H9 (cell line): Measurements from ENCODE around the gene ZNF567. TPM values are rescaled to one million over a fixed set of nuclear protein-coding genes. Genes with fewer than 3 reads are reported as not detected.

Experiments used
- DNase-seq: peaks from one replicate; pipeline ENCODE4 v3.0.0-alpha.2; 2017
- H2AFZ ChIP-seq: one replicate; pipeline ENCODE4 v1.6.1; 2013; ENCODE audit warnings: mild to moderate bottlenecking, low read length, control low read depth, moderate library complexity
- H2AK5ac ChIP-seq: 2 replicates; pipeline ENCODE4 v1.6.1; 2013; ENCODE audit warnings: low read length, control low read depth, mixed read lengths; ENCODE audit not compliant: insufficient read length
- H2BK120ac ChIP-seq: one replicate; pipeline ENCODE4 v1.6.1; 2013; ENCODE audit warnings: low read depth, mild to moderate bottlenecking, low read length, control low read depth, inconsistent platforms; ENCODE audit not compliant: poor library complexity, severe bottlenecking
- H2BK12ac ChIP-seq: 2 replicates; pipeline ENCODE4 v1.6.1; 2013; ENCODE audit warnings: low read length, control low read depth, mixed read lengths, low read depth; ENCODE audit not compliant: insufficient read length
- H2BK15ac ChIP-seq: 2 replicates; pipeline ENCODE4 v1.6.1; 2013; ENCODE audit warnings: low read depth, low read length, control low read depth
- H2BK20ac ChIP-seq: one replicate; pipeline ENCODE4 v1.6.1; 2013; ENCODE audit warnings: low read depth, mild to moderate bottlenecking, low read length, control low read depth, inconsistent platforms; ENCODE audit not compliant: poor library complexity, severe bottlenecking
- H2BK5ac ChIP-seq: 2 replicates; pipeline ENCODE4 v1.6.1; 2013; ENCODE audit warnings: low read length, control low read depth, mixed read lengths; ENCODE audit not compliant: insufficient read length
- H3K14ac ChIP-seq: 2 replicates; pipeline ENCODE4 v1.6.1; 2013; ENCODE audit warnings: low read length, control low read depth; ENCODE audit not compliant: insufficient read depth
- H3K18ac ChIP-seq: 2 replicates; pipeline ENCODE4 v1.6.1; 2013; ENCODE audit warnings: low read depth, mild to moderate bottlenecking, mixed read lengths, low read length, control low read depth; ENCODE audit not compliant: insufficient read length
- H3K23ac ChIP-seq: 2 replicates; pipeline ENCODE4 v1.6.1; 2013; ENCODE audit warnings: low read length, control low read depth, mixed read lengths, low read depth; ENCODE audit not compliant: insufficient read length
- H3K23me2 ChIP-seq: 2 replicates; pipeline ENCODE4 v1.6.1; 2013; ENCODE audit warnings: low read depth, mild to moderate bottlenecking, mixed read lengths, low read length, control low read depth; ENCODE audit not compliant: insufficient read length, poor library complexity, severe bottlenecking
- H3K27ac ChIP-seq: 2 replicates; pipeline ENCODE4 v1.5.1; 2013; ENCODE audit warnings: low read length, control low read depth, mixed read lengths, low read depth; ENCODE audit not compliant: insufficient read length
- H3K27me3 ChIP-seq: 2 replicates; pipeline ENCODE4 v1.6.1; 2013; ENCODE audit warnings: low read length, control low read depth, inconsistent platforms; ENCODE audit not compliant: insufficient read depth
- H3K4ac ChIP-seq: 2 replicates; pipeline ENCODE4 v1.6.1; 2013; ENCODE audit warnings: low read depth, mild to moderate bottlenecking, control low read depth, inconsistent platforms, low read length, moderate library complexity
- H3K4me1 ChIP-seq: 2 replicates; pipeline ENCODE4 v1.6.1; 2013; ENCODE audit warnings: low read length, control low read depth, inconsistent platforms; ENCODE audit not compliant: insufficient read depth
- H3K4me2 ChIP-seq: 2 replicates; pipeline ENCODE4 v1.6.1; 2013; ENCODE audit warnings: low read length, control low read depth, mixed read lengths; ENCODE audit not compliant: insufficient read length, insufficient read depth
- H3K56ac ChIP-seq: 2 replicates; pipeline ENCODE4 v1.6.1; 2013; ENCODE audit warnings: low read depth, mild to moderate bottlenecking, mixed read lengths, low read length, control low read depth; ENCODE audit not compliant: insufficient read length
- H3K79me1 ChIP-seq: 2 replicates; pipeline ENCODE4 v1.6.1; 2013; ENCODE audit warnings: low read depth, mild to moderate bottlenecking, moderate library complexity, low read length, control low read depth, inconsistent platforms; ENCODE audit not compliant: insufficient read depth, poor library complexity, severe bottlenecking
- H3K79me2 ChIP-seq: 2 replicates; pipeline ENCODE4 v1.6.1; 2013; ENCODE audit warnings: low read length, control low read depth, inconsistent platforms; ENCODE audit not compliant: insufficient read depth
- H3K9ac ChIP-seq: 2 replicates; pipeline ENCODE4 v1.6.1; 2013; ENCODE audit warnings: low read length, control low read depth, mixed read lengths; ENCODE audit not compliant: insufficient read length; ENCODE audit errors: extremely low read depth
- H3K9me3 ChIP-seq: one replicate; pipeline ENCODE4 v1.6.1; 2013; ENCODE audit warnings: low read depth, low read length, inconsistent platforms; ENCODE audit not compliant: control insufficient read depth
- H3T11ph ChIP-seq: one replicate; pipeline ENCODE4 v1.6.1; 2013; ENCODE audit warnings: mild to moderate bottlenecking, low read length, control low read depth, inconsistent platforms
- H4K20me1 ChIP-seq: one replicate; pipeline ENCODE4 v1.6.1; 2013; ENCODE audit not compliant: control insufficient read depth, insufficient read length, insufficient read depth
- H4K5ac ChIP-seq: 2 replicates; pipeline ENCODE4 v1.6.1; 2013; ENCODE audit warnings: low read depth, mild to moderate bottlenecking, mixed read lengths, low read length, control low read depth; ENCODE audit not compliant: insufficient read length
- H4K8ac ChIP-seq: replicated peaks from 2 replicates; pipeline ENCODE4 v1.6.1; 2013; ENCODE audit warnings: low read length, control low read depth, mixed read lengths, low read depth; ENCODE audit not compliant: insufficient read length
- H4K91ac ChIP-seq: 2 replicates; pipeline ENCODE4 v1.6.1; 2013; ENCODE audit warnings: low read depth, mild to moderate bottlenecking, moderate library complexity, mixed read lengths, low read length, control low read depth; ENCODE audit not compliant: insufficient read length
- H3K27ac Mint-ChIP-seq, 3 experiments: 2 replicates in 2 of 3; 3 replicates in 1 of 3; pipeline ENCODE4 v1.8.0; 2020 to 2021; ENCODE audit warnings: mixed read lengths in 3 of 3, mild to moderate bottlenecking in 1 of 3, moderate library complexity in 1 of 3
- H3K27me3 Mint-ChIP-seq: 2 replicates; pipeline ENCODE4 v1.8.0; 2021; ENCODE audit warnings: low read depth, mild to moderate bottlenecking, moderate library complexity, mixed read lengths
- H3K36me3 Mint-ChIP-seq, 3 experiments: 2 replicates in 2 of 3; 3 replicates in 1 of 3; pipeline ENCODE4 v1.8.0; 2020 to 2021; ENCODE audit warnings: low read depth in 3 of 3, mixed read lengths in 3 of 3; ENCODE audit not compliant: insufficient read depth in 1 of 3
- H3K4me1 Mint-ChIP-seq, 2 experiments: 2 replicates each; pipeline ENCODE4 v1.8.0; 2020; ENCODE audit warnings: mixed read lengths in 2 of 2
- H3K4me3 Mint-ChIP-seq, 2 experiments: 2 replicates in 1 of 2; 3 replicates in 1 of 2; pipeline ENCODE4 v1.8.0; 2020 to 2021; ENCODE audit warnings: mild to moderate bottlenecking in 2 of 2, mixed read lengths in 2 of 2, moderate library complexity in 1 of 2
- H3K9me3 Mint-ChIP-seq, 2 experiments: 2 replicates in 1 of 2; 3 replicates in 1 of 2; pipeline ENCODE4 v1.8.0; 2020; ENCODE audit warnings: mild to moderate bottlenecking in 2 of 2, mixed read lengths in 2 of 2, moderate library complexity in 1 of 2
- CTCF ChIP-seq: fragments of 200-600 bp; sonication (generic); conservative IDR thresholded peaks from 3 replicates; pipeline ENCODE4 v1.8.0; 2021; ENCODE audit warnings: antibody characterized with exemption, mild to moderate bottlenecking
- WGBS: extraction: QIAGEN DNeasy Blood & Tissue Kit; methylation state at CpG from one replicate; pipeline ENCODE4 v1.1.7; 2013; ENCODE audit warnings: missing lambda C conversion rate, low lambda C conversion rate, mixed read lengths; ENCODE audit not compliant: insufficient read length; ENCODE audit errors: extremely low coverage; 5-methylcytosine and 5-hydroxymethylcytosine counted together
- total RNA-seq: library from RNA; stranded (reverse); gene quantifications from 2 replicates; pipeline ENCODE4 v1.2.1, GENCODE V29; 2021

The ZNF567 gene
- total RNA-seq, 1 experiment from 2014 or later, result 16.1 TPM

- H3K4me1 Mint-ChIP-seq, result no peaks in the 10 kb centered on the region
- Histone ChIP-seq H3K4me2 (no peak overlapping the region), H3K27ac (no peak overlapping the region), H2BK120ac (no peak overlapping the region), H4K20me1 (no peaks in the 10 kb centered on the region), H3K27me3 (no peaks in the 10 kb centered on the region), H2BK12ac (no peak overlapping the region), H4K5ac (no peak overlapping the region), H2AFZ (no peak overlapping the region), H3K56ac (no peak overlapping the region), H3K14ac (no peak overlapping the region), H3K79me1 (no peaks in the 10 kb centered on the region), H3K23ac (no peak overlapping the region), H2BK15ac (no peak overlapping the region), H3K79me2 (no peaks in the 10 kb centered on the region), H2BK5ac (no peak overlapping the region), H2AK5ac (no peak overlapping the region), H3T11ph (no peak overlapping the region), H4K8ac (no peak overlapping the region), H3K9ac (no peak overlapping the region), H3K23me2 (no peaks in the 10 kb centered on the region), H3K4me1 (no peaks in the 10 kb centered on the region), H3K18ac (no peak overlapping the region), H3K9me3 (peaks cover 34% of the 10 kb centered on the region), H4K91ac (no peak overlapping the region), H2BK20ac (no peak overlapping the region), H3K4ac (no peak overlapping the region)
- no peaks in the 10 kb centered on the region for H3K27me3 Mint-ChIP-seq
- TF ChIP-seq CTCF, result no peak
- H3K9me3 Mint-ChIP-seq, result peaks cover 68 to 70% of the 10 kb centered on the region in 2 experiments
- peaks cover 53 to 71% (median 69%) of the 10 kb centered on the region in 3 experiments for H3K36me3 Mint-ChIP-seq
- no peak overlapping the region for H3K27ac Mint-ChIP-seq
- no CpG with 5 or more reads among the region's 2 CpGs for WGBS
- H3K4me3 Mint-ChIP-seq, result no peak overlapping the region
- no peak for DNase-seq
These were observed 40.7 kb upstream of the ZNF567 start for GRCh38 chr19:36646746-36647145.
